CD4-positive, alpha-beta memory T cell (primary cell): ENCODE results near the gene SRGAP1. TPM values are rescaled to one million over a fixed set of nuclear protein-coding genes. Genes with fewer than 3 reads are reported as not detected.
"Not testable (repeated sequence)": the region's sequence is repeated elsewhere in the genome, so short reads cannot be mapped to it uniquely, and the experiment has no call there.

Experiments used
- CTCF ChIA-PET: fragments of 350-600 bp; sonication (Branson Sonifier 250); formaldehyde crosslinking; loops from one replicate; lab custom pipeline; 2021; ENCODE audit warnings: inconsistent platforms; ENCODE audit not compliant: partially characterized antibody; lab: Charles Lee
- POLR2A ChIA-PET: fragments of 350-600 bp; sonication (Branson Sonifier 250); formaldehyde crosslinking; loops from one replicate; lab custom pipeline; 2021; ENCODE audit not compliant: partially characterized antibody; lab: Charles Lee
- DNase-seq, 5 donors: peaks; one replicate each; pipeline versions ENCODE4 v3.0.0 to v3.0.0-alpha.2; 2020 to 2022; ENCODE audit warnings: mixed read lengths in 1 of 5
- H3K27ac ChIP-seq: one replicate; pipeline ENCODE4 v1.7.0; 2013; ENCODE audit warnings: low read depth, low read length
- H3K27me3 ChIP-seq: 2 replicates; pipeline ENCODE4 v1.7.0; 2013; ENCODE audit warnings: mild to moderate bottlenecking, low read length, moderate library complexity; ENCODE audit not compliant: insufficient read depth
- H3K36me3 ChIP-seq: 2 replicates; pipeline ENCODE4 v1.7.0; 2013; ENCODE audit warnings: mild to moderate bottlenecking, low read length, moderate library complexity; ENCODE audit not compliant: insufficient read depth
- H3K4me1 ChIP-seq: 2 replicates; pipeline ENCODE4 v1.7.0; 2013; ENCODE audit warnings: mild to moderate bottlenecking, low read length, moderate library complexity; ENCODE audit not compliant: insufficient read depth
- H3K4me3 ChIP-seq, 2 donors: one replicate each; pipeline ENCODE4 v1.7.0; 2013; ENCODE audit warnings: low read length in 2 of 2, mild to moderate bottlenecking in 1 of 2
- H3K9me3 ChIP-seq, 2 donors: one replicate each; pipeline ENCODE4 v1.7.0; 2013; ENCODE audit warnings: low read length in 2 of 2, control low read depth in 1 of 2; ENCODE audit not compliant: control insufficient read depth in 1 of 2
- H3K27ac Mint-ChIP-seq, 7 donors: one replicate each; pipeline ENCODE4 v1.8.0; 2020 to 2021; ENCODE audit warnings: mixed read lengths in 7 of 7, mild to moderate bottlenecking in 6 of 7, inconsistent platforms in 3 of 7, moderate library complexity in 3 of 7
- H3K27me3 Mint-ChIP-seq, 2 donors: one replicate each; pipeline ENCODE4 v1.8.0; 2020 to 2021; ENCODE audit warnings: mixed read lengths in 2 of 2
- H3K36me3 Mint-ChIP-seq, 2 donors: one replicate each; pipeline ENCODE4 v1.8.0; 2020 to 2021; ENCODE audit warnings: mixed read lengths in 2 of 2, inconsistent platforms in 1 of 2, mild to moderate bottlenecking in 1 of 2
- H3K4me1 Mint-ChIP-seq, 4 donors: one replicate each; pipeline ENCODE4 v1.8.0; 2020 to 2021; ENCODE audit warnings: mixed read lengths in 4 of 4, mild to moderate bottlenecking in 1 of 4
- H3K4me3 Mint-ChIP-seq, 8 donors: one replicate each; pipeline ENCODE4 v1.8.0; 2020 to 2021; ENCODE audit warnings: mixed read lengths in 8 of 8, mild to moderate bottlenecking in 7 of 8, moderate library complexity in 6 of 8, inconsistent platforms in 3 of 8
- H3K9me3 Mint-ChIP-seq, 8 donors: one replicate each; pipeline ENCODE4 v1.8.0; 2020 to 2021; ENCODE audit warnings: mixed read lengths in 8 of 8, mild to moderate bottlenecking in 5 of 8, inconsistent platforms in 3 of 8, moderate library complexity in 1 of 8
- intact Hi-C: fragments of 100-400 bp; cut with micrococcal nuclease; formaldehyde crosslinking; loops from one replicate; pipeline ENCODE4 v1.15.1; 2023
- polyA plus RNA-seq, 2 donors: library from polyadenylated mRNA; unstranded; fragments of 300-500 nt; fragmentation: Illumina TruSeq; gene quantifications; one replicate each; pipeline ENCODE4 v1.2.3, GENCODE V29; 2021
- total RNA-seq, 2 experiments: library from RNA; stranded (reverse); gene quantifications; one replicate each; pipeline ENCODE4 v1.2.3, GENCODE V29; 2021

Gene SRGAP1
- total and polyA plus RNA-seq, 4 experiments from 2014 or later = 0.03 to 0.09 TPM; not detected in 2

DNA sequence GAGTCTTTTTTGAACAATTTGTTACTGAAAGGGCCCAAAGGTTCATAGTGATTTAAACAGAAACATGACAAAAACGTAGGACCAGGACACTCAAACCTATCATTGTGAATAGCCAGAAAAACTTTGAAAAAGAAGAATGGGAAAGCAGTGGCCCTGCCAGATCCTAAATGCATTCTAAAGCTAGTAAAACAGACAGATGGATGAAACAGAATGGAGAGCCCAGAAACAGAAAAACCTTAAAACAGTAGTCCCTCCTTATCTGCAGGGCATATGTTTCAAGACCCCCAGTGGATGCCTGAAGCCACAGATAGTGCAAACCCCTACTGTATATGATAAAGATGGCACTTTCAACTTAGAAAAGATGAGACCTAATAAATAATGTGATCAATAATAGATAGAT lies 283.9 kb downstream of the SRGAP1 start:
- Mint-ChIP-seq H3K36me3 (no peaks in the 10 kb centered on the region), H3K27me3 (peaks cover 0 to 2% of the 10 kb centered on the region in 2 donors), H3K9me3 (peaks cover 0 to 5% (median 0%) of the 10 kb centered on the region in 8 donors), H3K4me1 (no peaks in the 10 kb centered on the region), H3K4me3 (no peak overlapping the region), H3K27ac (no peak overlapping the region)
- no peak overlapping the region for H3K27ac ChIP-seq
- no peak for DNase-seq
- H3K4me3 ChIP-seq = no peak overlapping the region
- H3K4me1 ChIP-seq = no peaks in the 10 kb centered on the region
- intact Hi-C loops = no loop called here
- no peaks in the 10 kb centered on the region for H3K36me3 ChIP-seq
- H3K27me3 ChIP-seq = no peaks in the 10 kb centered on the region
- H3K9me3 ChIP-seq = no peaks in the 10 kb centered on the region
- POLR2A ChIA-PET = no interaction called here
- CTCF ChIA-PET = no interaction called here

DNA sequence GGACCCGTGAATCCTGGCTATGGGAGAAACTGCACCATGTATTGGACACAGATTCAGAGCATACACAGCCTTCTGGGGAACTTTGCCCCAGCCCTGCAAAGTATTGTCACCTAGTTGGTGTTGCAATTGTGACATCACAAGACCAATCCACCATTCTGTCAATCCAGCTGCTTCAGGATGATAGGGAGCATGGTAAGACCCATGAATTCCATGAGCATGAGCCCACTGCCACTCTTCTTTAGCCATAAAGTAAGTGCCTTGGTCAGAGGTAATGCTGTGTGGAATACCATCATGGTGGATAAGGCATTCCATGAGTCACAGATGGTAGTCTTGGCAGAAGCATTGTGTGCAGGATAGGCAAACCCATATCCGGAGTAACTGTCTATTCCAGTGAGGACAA lies 286.0 kb downstream of the SRGAP1 start:
- H3K27me3 Mint-ChIP-seq, DNase-seq, H3K4me1 Mint-ChIP-seq, H3K4me1 ChIP-seq, H3K4me3 Mint-ChIP-seq, POLR2A ChIA-PET, H3K4me3 ChIP-seq, H3K9me3 ChIP-seq, H3K27ac ChIP-seq, intact Hi-C loops, CTCF ChIA-PET, H3K27me3 ChIP-seq, H3K27ac Mint-ChIP-seq, H3K36me3 Mint-ChIP-seq, H3K36me3 ChIP-seq: not testable (repeated sequence)
- peaks cover 4 to 21% (median 11%) of the 10 kb centered on the region in 8 donors for H3K9me3 Mint-ChIP-seq

DNA sequence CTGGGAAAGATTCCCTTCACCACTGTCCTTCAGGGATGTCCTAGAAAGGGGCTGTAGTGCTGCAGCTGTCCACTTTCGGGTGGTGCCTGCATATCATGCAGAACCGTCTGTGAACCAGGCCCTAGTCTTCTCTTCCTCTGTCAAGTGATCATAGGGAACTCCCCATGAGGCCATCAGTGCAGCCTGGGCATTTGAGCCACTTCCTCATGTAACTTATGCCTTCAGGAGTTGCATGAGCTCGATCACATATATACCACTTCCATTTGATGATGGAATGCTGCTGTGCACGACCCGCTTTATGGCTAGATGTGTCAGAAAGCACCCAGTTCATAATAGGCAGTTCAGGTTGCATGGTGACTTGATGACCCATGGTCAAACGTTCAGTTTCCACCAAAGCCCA lies 287.0 kb downstream of the SRGAP1 start:
- CTCF ChIA-PET, DNase-seq: not testable (repeated sequence)

DNA sequence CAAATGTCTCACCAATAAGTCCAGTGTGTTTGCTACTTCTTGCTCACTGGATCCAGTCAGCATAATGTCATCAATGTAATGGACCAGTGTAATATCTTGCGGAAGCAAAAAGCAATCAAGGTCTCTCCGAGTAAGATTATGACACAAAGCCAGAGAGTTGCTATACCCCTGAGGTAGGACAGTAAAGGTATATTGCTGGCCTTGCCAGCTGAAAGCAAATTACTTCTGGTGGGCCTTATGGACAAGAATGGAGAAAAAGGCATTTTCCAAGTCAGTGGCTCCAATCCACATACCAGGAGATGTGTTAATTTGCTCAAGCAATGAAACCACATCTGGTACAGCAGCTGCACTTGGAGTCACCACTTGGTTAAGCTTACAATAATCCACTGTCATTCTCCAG lies 288.2 kb downstream of the SRGAP1 start:
- DNase-seq, H3K36me3 ChIP-seq, H3K27me3 ChIP-seq, H3K4me1 ChIP-seq, H3K4me1 Mint-ChIP-seq, H3K9me3 ChIP-seq, intact Hi-C loops, H3K4me3 Mint-ChIP-seq, POLR2A ChIA-PET, H3K27me3 Mint-ChIP-seq, H3K27ac Mint-ChIP-seq, H3K27ac ChIP-seq, H3K36me3 Mint-ChIP-seq, H3K4me3 ChIP-seq, CTCF ChIA-PET: not testable (repeated sequence)
- peaks cover 4 to 30% (median 12%) of the 10 kb centered on the region in 8 donors for H3K9me3 Mint-ChIP-seq

More for the DNA sequence above, 287.0 kb downstream of the SRGAP1 start:
- H3K27ac ChIP-seq, H3K4me3 Mint-ChIP-seq, H3K36me3 Mint-ChIP-seq, POLR2A ChIA-PET, H3K27ac Mint-ChIP-seq, H3K4me3 ChIP-seq, H3K4me1 Mint-ChIP-seq, H3K9me3 ChIP-seq, H3K27me3 ChIP-seq, H3K36me3 ChIP-seq, H3K4me1 ChIP-seq, H3K27me3 Mint-ChIP-seq, intact Hi-C loops: not testable (repeated sequence)
- peaks cover 4 to 24% (median 11%) of the 10 kb centered on the region in 8 donors for H3K9me3 Mint-ChIP-seq

DNA sequence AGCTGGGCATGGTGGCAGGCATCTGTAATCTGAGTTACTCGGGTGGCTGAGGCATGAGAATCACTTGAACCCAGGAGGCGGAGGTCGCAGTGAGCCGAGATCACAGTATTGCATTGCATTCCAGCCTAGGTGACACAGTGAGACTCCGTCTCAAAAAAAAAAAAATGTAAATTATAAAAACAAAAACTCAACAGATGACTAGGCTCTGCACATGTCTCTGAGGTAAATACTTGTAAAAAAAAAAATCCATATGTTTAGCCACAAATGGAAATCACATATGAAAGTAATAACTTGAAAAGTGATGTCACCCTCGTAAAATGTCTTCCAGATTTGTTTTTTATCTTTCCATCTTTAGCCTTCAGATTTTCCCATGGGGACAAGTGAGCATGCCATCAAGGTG lies 292.6 kb downstream of the SRGAP1 start:
- no peak for DNase-seq
- Mint-ChIP-seq H3K27ac (no peak overlapping the region), H3K27me3 (peaks cover 0 to 2% of the 10 kb centered on the region in 2 donors), H3K36me3 (no peaks in the 10 kb centered on the region), H3K4me3 (no peak overlapping the region), H3K4me1 (no peaks in the 10 kb centered on the region), H3K9me3 (peaks cover 4 to 30% (median 12%) of the 10 kb centered on the region in 8 donors)
- Histone ChIP-seq H3K9me3 (no peaks in the 10 kb centered on the region), H3K4me3 (no peak overlapping the region), H3K27ac (no peak overlapping the region), H3K4me1 (no peaks in the 10 kb centered on the region), H3K36me3 (no peaks in the 10 kb centered on the region), H3K27me3 (no peaks in the 10 kb centered on the region)
- ChIA-PET CTCF (no interaction called here), POLR2A (no interaction called here)
- intact Hi-C loops = no loop called here

DNA sequence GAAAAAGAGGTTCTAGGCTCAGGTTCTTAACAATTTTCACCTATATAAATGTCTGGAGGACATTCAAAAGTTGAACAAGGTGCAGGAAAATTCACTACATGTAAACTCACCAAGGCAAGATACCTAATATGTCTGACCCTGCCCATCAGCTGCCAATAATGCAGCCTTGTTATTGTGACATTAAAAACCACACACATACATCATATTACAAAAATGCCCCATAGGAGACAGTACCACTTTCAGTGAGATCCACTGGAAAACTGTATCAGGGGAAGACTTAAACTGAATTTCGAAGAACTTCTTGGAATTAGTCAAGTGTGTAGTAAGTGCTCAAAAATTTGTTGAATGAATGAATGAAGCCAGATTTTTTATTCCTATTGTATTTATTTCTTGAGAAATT lies 294.5 kb downstream of the SRGAP1 start:
- Histone ChIP-seq H3K36me3 (no peaks in the 10 kb centered on the region), H3K9me3 (no peaks in the 10 kb centered on the region), H3K4me3 (no peak overlapping the region), H3K27me3 (no peaks in the 10 kb centered on the region), H3K4me1 (no peaks in the 10 kb centered on the region), H3K27ac (no peak overlapping the region)
- ChIA-PET CTCF (no interaction called here), POLR2A (no interaction called here)
- no peak for DNase-seq
- Mint-ChIP-seq H3K4me1 (no peaks in the 10 kb centered on the region), H3K36me3 (no peaks in the 10 kb centered on the region), H3K9me3 (peaks cover 0 to 24% (median 9%) of the 10 kb centered on the region in 8 donors), H3K4me3 (no peak overlapping the region), H3K27me3 (peaks cover 0 to 2% of the 10 kb centered on the region in 2 donors), H3K27ac (no peak overlapping the region)
- intact Hi-C loops = no loop called here

DNA sequence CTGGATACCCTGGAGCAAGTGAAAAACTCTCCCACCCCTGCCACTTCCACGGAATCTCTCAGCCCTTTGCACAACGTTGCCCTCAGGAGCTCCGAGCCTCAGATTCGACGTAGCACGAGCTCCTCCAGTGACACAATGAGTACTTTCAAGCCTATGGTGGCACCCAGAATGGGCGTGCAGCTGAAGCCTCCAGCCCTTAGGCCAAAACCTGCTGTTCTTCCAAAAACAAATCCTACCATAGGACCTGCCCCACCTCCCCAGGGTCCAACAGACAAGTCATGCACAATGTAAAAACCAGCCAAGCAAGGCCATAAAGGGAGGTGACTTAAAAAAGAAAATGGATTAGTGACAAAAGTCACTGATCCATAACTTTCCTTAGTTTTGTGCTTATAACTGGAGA lies 297.9 kb downstream of the SRGAP1 start:
- Histone ChIP-seq H3K27ac (no peak overlapping the region), H3K4me3 (no peak overlapping the region), H3K27me3 (no peaks in the 10 kb centered on the region), H3K9me3 (no peaks in the 10 kb centered on the region), H3K36me3 (no peaks in the 10 kb centered on the region), H3K4me1 (no peaks in the 10 kb centered on the region)
- Mint-ChIP-seq H3K9me3 (peaks cover 0 to 6% (median 1%) of the 10 kb centered on the region in 8 donors), H3K4me3 (no peak overlapping the region), H3K4me1 (peaks cover 0 to 3% (median 1%) of the 10 kb centered on the region in 4 donors), H3K27ac (no peak overlapping the region), H3K36me3 (no peaks in the 10 kb centered on the region), H3K27me3 (peaks cover 0 to 2% of the 10 kb centered on the region in 2 donors)
- ChIA-PET POLR2A (no interaction called here), CTCF (no interaction called here)
- intact Hi-C loops = no loop called here
- no peak for DNase-seq

DNA sequence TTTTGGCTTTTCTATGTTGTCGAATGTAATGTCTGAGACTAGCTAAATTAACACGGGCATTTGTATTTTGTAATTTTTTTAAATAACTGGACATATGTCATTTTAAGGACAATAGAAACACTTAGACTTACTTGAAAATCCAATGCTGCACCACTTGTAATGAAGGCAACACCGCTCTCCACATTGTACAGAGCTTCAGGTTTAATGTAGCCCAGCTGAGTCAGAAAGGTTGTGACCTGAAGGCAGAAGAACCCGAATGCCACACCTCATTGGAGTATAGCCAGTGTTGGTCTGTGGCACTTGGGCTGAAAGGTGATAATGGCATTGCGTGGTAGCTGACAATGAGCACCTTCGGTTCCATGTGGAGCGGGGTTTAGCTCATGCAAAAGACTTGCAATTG lies 298.3 kb downstream of the SRGAP1 start:
- no peak overlapping the region for H3K27ac Mint-ChIP-seq

More for the DNA sequence above, 298.3 kb downstream of the SRGAP1 start:
- Mint-ChIP-seq H3K4me3 (no peak overlapping the region), H3K27me3 (peaks cover 0 to 2% of the 10 kb centered on the region in 2 donors), H3K36me3 (no peaks in the 10 kb centered on the region), H3K4me1 (peaks cover 0 to 5% (median 3%) of the 10 kb centered on the region in 4 donors), H3K9me3 (peaks cover 0 to 6% (median 1%) of the 10 kb centered on the region in 8 donors)
- H3K36me3 ChIP-seq = no peaks in the 10 kb centered on the region
- H3K4me3 ChIP-seq = no peak overlapping the region
- no peaks in the 10 kb centered on the region for H3K9me3 ChIP-seq
- intact Hi-C loops = no loop called here
- H3K27ac ChIP-seq = no peak overlapping the region
- no peaks in the 10 kb centered on the region for H3K4me1 ChIP-seq
- ChIA-PET CTCF (no interaction called here), POLR2A (no interaction called here)
- no peak for DNase-seq
- H3K27me3 ChIP-seq = no peaks in the 10 kb centered on the region
